ENCODE measurements around the gene TPRA1.

GRCh38 chr3:127634653-127635052 is 44.1 kb upstream of the TPRA1 start:
- TF ChIP-seq EMX1 (CRISPR knock-in tag; IDR thresholded peaks at IDR 0.05), result no peak
- TF ChIP-seq ZNF138 (CRISPR knock-in tag; conservative IDR thresholded peaks at IDR 0.05), result no peak
- TF ChIP-seq CTCF (IDR thresholded peaks at IDR 0.05), result no peak
- TF ChIP-seq TEAD4 (CRISPR knock-in tag; IDR thresholded peaks at IDR 0.05), result no peak
